GM18502 (cell line): ENCODE measurements around the gene ACTA1.
"Not testable (repeated sequence)": the region's sequence is repeated elsewhere in the genome, so short reads cannot be mapped to it uniquely, and the experiment has no call there.

Experiments used
- ATAC-seq: cut with Tn5 transposase; IDR thresholded peaks from one replicate; pipeline ENCODE4 v1.9.1; 2021; ENCODE audit warnings: mild to moderate bottlenecking; ENCODE audit not compliant: unreplicated experiment, poor library complexity

ACTA1 gene

GRCh38 chr1:229434005-229434640 lies at the start of gene ACTA1:
TSS of gene ACTA1 (minus strand) at chr1:229434094. CDS start at chr1:229433115, 979 bp downstream.
- no peak for ATAC-seq

- ATAC-seq: no peak
Observed at GRCh38 chr1:229482511-229482910, 48.6 kb upstream of the ACTA1 start.

GRCh38 chr1:229480495-229480894 lies 46.6 kb upstream of the ACTA1 start:
- ATAC-seq: peak; percentile 32

GRCh38 chr1:229479660-229480399 lies 45.9 kb upstream of the ACTA1 start:
- peak; percentile 70 for ATAC-seq

GRCh38 chr1:229478852-229479251 lies 45.0 kb upstream of the ACTA1 start:
- ATAC-seq: peak; percentile 78

GRCh38 chr1:229475859-229476258 lies 42.0 kb upstream of the ACTA1 start:
- ATAC-seq: not testable (repeated sequence)

- no peak for ATAC-seq
Observed at GRCh38 chr1:229474509-229474908, 40.6 kb upstream of the ACTA1 start.

- ATAC-seq: no peak
Observed at GRCh38 chr1:229471175-229471574, 37.3 kb upstream of the ACTA1 start.

- ATAC-seq: no peak
Observed at GRCh38 chr1:229470406-229471043, 36.6 kb upstream of the ACTA1 start.

- ATAC-seq: no peak
Observed at GRCh38 chr1:229466887-229467286, 33.0 kb upstream of the ACTA1 start.

GRCh38 chr1:229464672-229465071 lies 30.8 kb upstream of the ACTA1 start:
- ATAC-seq: no peak

- no peak for ATAC-seq
Observed at GRCh38 chr1:229461032-229461668, 27.3 kb upstream of the ACTA1 start.

GRCh38 chr1:229459815-229460214 lies 25.9 kb upstream of the ACTA1 start:
- no peak for ATAC-seq

- no peak for ATAC-seq
Observed at GRCh38 chr1:229457436-229457835, 23.5 kb upstream of the ACTA1 start.

GRCh38 chr1:229456016-229456415 lies 22.1 kb upstream of the ACTA1 start:
- ATAC-seq: no peak

GRCh38 chr1:229454056-229454455 lies 20.2 kb upstream of the ACTA1 start:
- ATAC-seq: no peak

- ATAC-seq: no peak
Observed at GRCh38 chr1:229452956-229453801, 19.3 kb upstream of the ACTA1 start.

- no peak for ATAC-seq
Observed at GRCh38 chr1:229448845-229449244, 15.0 kb upstream of the ACTA1 start.

GRCh38 chr1:229448354-229448753 lies 14.5 kb upstream of the ACTA1 start:
- no peak for ATAC-seq

GRCh38 chr1:229447809-229448252 lies 13.9 kb upstream of the ACTA1 start:
- no peak for ATAC-seq
